Trophoblast cell (in vitro differentiated cells and primary cell): ENCODE data around the gene PIK3IP1.

Experiments used
- DNase-seq, 2 donors: peaks; one replicate each; pipeline ENCODE4 v3.0.0-alpha.2; 2016
- H2AFZ ChIP-seq: 2 replicates; pipeline ENCODE4 v1.6.1; 2013; ENCODE audit warnings: low read length, moderate library complexity, mild to moderate bottlenecking; ENCODE audit not compliant: insufficient read depth, poor library complexity
- H2AK5ac ChIP-seq: 2 replicates; pipeline ENCODE4 v1.6.1; 2013; ENCODE audit warnings: mild to moderate bottlenecking, low read length
- H2BK120ac ChIP-seq: 2 replicates; pipeline ENCODE4 v1.6.1; 2013; ENCODE audit warnings: low read length, mild to moderate bottlenecking, moderate library complexity; ENCODE audit not compliant: insufficient read depth, poor library complexity
- H2BK12ac ChIP-seq: 2 replicates; pipeline ENCODE4 v1.6.1; 2013; ENCODE audit warnings: mild to moderate bottlenecking, low read length, moderate library complexity
- H2BK5ac ChIP-seq: 2 replicates; pipeline ENCODE4 v1.6.1; 2013; ENCODE audit warnings: low read length, low read depth, moderate library complexity, mild to moderate bottlenecking; ENCODE audit not compliant: poor library complexity
- H3K14ac ChIP-seq: 2 replicates; pipeline ENCODE4 v1.6.1; 2013; ENCODE audit warnings: mild to moderate bottlenecking, low read length
- H3K18ac ChIP-seq: 2 replicates; pipeline ENCODE4 v1.6.1; 2013; ENCODE audit warnings: mild to moderate bottlenecking, low read length
- H3K23ac ChIP-seq: 2 replicates; pipeline ENCODE4 v1.6.1; 2013; ENCODE audit warnings: low read length
- H3K27ac ChIP-seq: 2 replicates; pipeline ENCODE4 v1.5.1; 2013; ENCODE audit warnings: low read depth, mild to moderate bottlenecking, inconsistent platforms, low read length, moderate library complexity
- H3K27me3 ChIP-seq: 2 replicates; pipeline ENCODE4 v1.6.1; 2013; ENCODE audit warnings: inconsistent platforms, mild to moderate bottlenecking, low read length, moderate library complexity; ENCODE audit not compliant: insufficient read depth
- H3K36me3 ChIP-seq, 2 experiments: 1 replicate in 1 of 2; 2 replicates in 1 of 2; pipeline ENCODE4 v1.6.1; 2013; ENCODE audit warnings: low read length in 2 of 2, mild to moderate bottlenecking in 2 of 2, moderate library complexity in 1 of 2; ENCODE audit not compliant: insufficient read depth in 2 of 2, control insufficient read depth in 1 of 2
- H3K4ac ChIP-seq: 2 replicates; pipeline ENCODE4 v1.6.1; 2013; ENCODE audit warnings: low read depth, mild to moderate bottlenecking, low read length, moderate library complexity
- H3K4me1 ChIP-seq, 2 experiments: 1 replicate in 1 of 2; 2 replicates in 1 of 2; pipeline ENCODE4 v1.6.1; 2013; ENCODE audit warnings: low read length in 2 of 2, mild to moderate bottlenecking in 2 of 2, moderate library complexity in 1 of 2; ENCODE audit not compliant: insufficient read depth in 2 of 2, control insufficient read depth in 1 of 2
- H3K4me2 ChIP-seq: 2 replicates; pipeline ENCODE4 v1.6.1; 2013; ENCODE audit warnings: inconsistent platforms, mild to moderate bottlenecking, low read length, moderate library complexity
- H3K4me3 ChIP-seq: 2 replicates; pipeline ENCODE4 v1.5.1; 2013; ENCODE audit warnings: mild to moderate bottlenecking, low read depth, low read length, inconsistent platforms
- H3K79me1 ChIP-seq: one replicate; pipeline ENCODE4 v1.6.1; 2013; ENCODE audit warnings: low read length
- H3K79me2 ChIP-seq: 2 replicates; pipeline ENCODE4 v1.6.1; 2013; ENCODE audit warnings: low read length, mild to moderate bottlenecking; ENCODE audit not compliant: control insufficient read depth, insufficient read depth, poor library complexity
- H3K9ac ChIP-seq: 2 replicates; pipeline ENCODE4 v1.6.1; 2013; ENCODE audit warnings: mild to moderate bottlenecking, low read length
- H3K9me3 ChIP-seq: 2 replicates; pipeline ENCODE4 v1.6.1; 2013; ENCODE audit warnings: low read depth, mild to moderate bottlenecking, control low read depth, inconsistent platforms, low read length; ENCODE audit not compliant: insufficient read depth
- H4K12ac ChIP-seq: 2 replicates; pipeline ENCODE4 v1.6.1; 2013; ENCODE audit warnings: low read depth, mild to moderate bottlenecking, low read length, moderate library complexity
- H4K8ac ChIP-seq: 2 replicates; pipeline ENCODE4 v1.6.1; 2013; ENCODE audit warnings: low read depth, mild to moderate bottlenecking, low read length, moderate library complexity
- H4K91ac ChIP-seq: one replicate; pipeline ENCODE4 v1.6.1; 2013; ENCODE audit warnings: low read depth, mild to moderate bottlenecking, low read length, moderate library complexity
- WGBS: extraction: QIAGEN DNeasy Blood & Tissue Kit; methylation state at CpG from one replicate; pipeline ENCODE4 v1.1.7; 2013; ENCODE audit warnings: missing lambda C conversion rate; ENCODE audit not compliant: insufficient read length, insufficient coverage; ENCODE audit errors: extremely low coverage; 5-methylcytosine and 5-hydroxymethylcytosine counted together

Gene PIK3IP1

DNA sequence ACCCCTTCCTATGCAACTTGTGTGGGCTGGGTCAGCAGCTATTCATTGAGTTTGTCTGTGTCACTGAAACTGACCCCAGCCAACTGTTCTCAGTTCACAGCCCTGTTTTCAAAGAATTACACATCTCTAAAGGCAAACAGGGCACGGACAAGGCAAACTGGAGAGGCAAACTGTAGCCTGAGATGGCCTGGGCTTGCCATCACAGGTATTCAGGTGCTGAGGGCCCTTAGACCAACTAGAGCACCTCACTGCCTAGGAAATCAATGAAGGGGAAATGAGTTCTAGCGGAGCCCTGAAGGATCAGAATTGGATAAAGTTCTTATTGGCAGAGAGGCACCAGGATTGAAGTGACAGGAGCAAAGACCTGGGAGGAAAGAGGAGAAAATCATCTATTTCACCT, 24.0 kb downstream of the PIK3IP1 start:
- no peak overlapping the region for H2AFZ ChIP-seq
- no CpG with 5 or more reads among the region's 2 CpGs for WGBS

DNA sequence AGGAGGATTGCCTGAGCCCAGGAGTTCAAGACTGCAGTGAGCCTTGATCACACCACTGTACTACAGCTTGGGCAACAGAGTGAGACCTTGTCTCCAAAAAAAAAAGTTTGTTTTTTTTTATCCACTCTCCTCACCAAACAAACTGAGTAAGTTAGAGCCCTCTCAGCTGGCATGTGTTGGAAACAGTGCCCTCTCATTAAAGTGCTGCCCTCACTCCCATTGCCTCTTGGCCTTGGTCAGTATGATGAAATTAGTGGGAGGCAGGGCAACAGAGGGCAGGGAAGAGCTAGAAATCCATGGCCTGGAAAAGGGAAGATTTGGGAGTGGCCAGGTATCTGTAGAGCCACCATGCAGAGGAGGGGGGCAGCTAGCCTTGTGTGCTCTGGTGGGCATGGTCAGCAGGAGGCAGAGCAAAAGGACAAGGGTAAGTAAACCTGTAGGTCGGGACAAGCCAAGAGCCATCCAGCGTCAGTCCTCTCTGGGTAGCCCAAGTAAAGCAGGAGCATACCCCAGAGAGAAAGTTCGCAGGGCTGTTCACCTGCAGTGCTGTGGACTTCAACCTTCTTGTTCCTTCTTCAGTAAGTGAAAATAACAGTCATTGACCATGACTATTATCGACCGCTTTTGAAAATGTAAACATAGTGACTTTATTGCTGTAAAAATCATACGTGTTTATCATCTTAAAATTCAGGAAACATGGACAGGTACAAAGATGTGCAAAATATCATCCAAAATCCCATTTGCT, 28.2 kb downstream of the PIK3IP1 start:
- Histone ChIP-seq H3K23ac (no peak overlapping the region), H3K9me3 (peaks cover 2% of the 10 kb centered on the region), H4K8ac (no peak overlapping the region), H4K12ac (no peak overlapping the region), H3K4ac (no peak overlapping the region), H3K14ac (no peak overlapping the region), H3K18ac (peak overlapping the region; percentile 37), H2BK5ac (no peak overlapping the region), H3K4me2 (no peak overlapping the region), H3K27me3 (no peaks in the 10 kb centered on the region), H2AFZ (no peak overlapping the region), H3K4me3 (no peak overlapping the region), H3K4me1 (no peaks in the 10 kb centered on the region), H3K9ac (no peak overlapping the region), H3K36me3 (peaks cover 59 to 80% of the 10 kb centered on the region in 2 experiments), H2BK120ac (no peak overlapping the region), H3K27ac (no peak overlapping the region), H2BK12ac (no peak overlapping the region), H4K91ac (no peak overlapping the region), H3K79me2 (no peaks in the 10 kb centered on the region), H2AK5ac (no peak overlapping the region), H3K79me1 (no peaks in the 10 kb centered on the region)
- WGBS, result no CpG with 5 or more reads among the region's 6 CpGs
- DNase-seq, result no peak

More for the DNA sequence above, 24.0 kb downstream of the PIK3IP1 start:
- H3K79me1 ChIP-seq, result peaks cover 21% of the 10 kb centered on the region
- H3K27me3 ChIP-seq, result no peaks in the 10 kb centered on the region
- no peak overlapping the region for H3K23ac ChIP-seq
- H3K4me2 ChIP-seq, result no peak overlapping the region
- no peak overlapping the region for H4K91ac ChIP-seq
- no peak overlapping the region for H3K4ac ChIP-seq
- H3K79me2 ChIP-seq, result peaks cover 6% of the 10 kb centered on the region
- DNase-seq, result no peak
- H3K9ac ChIP-seq, result no peak overlapping the region
- H3K4me3 ChIP-seq, result no peak overlapping the region
- peaks cover 2% of the 10 kb centered on the region for H3K9me3 ChIP-seq
- H2BK12ac ChIP-seq, result no peak overlapping the region
- H3K4me1 ChIP-seq, result peaks cover 25% of the 10 kb centered on the region in 2 experiments
- H2AK5ac ChIP-seq, result no peak overlapping the region
- no peak overlapping the region for H2BK5ac ChIP-seq
- H4K12ac ChIP-seq, result no peak overlapping the region
- no peak overlapping the region for H2BK120ac ChIP-seq
- no peak overlapping the region for H3K27ac ChIP-seq
- H4K8ac ChIP-seq, result no peak overlapping the region
- H3K18ac ChIP-seq, result no peak overlapping the region
- peaks cover 65 to 71% of the 10 kb centered on the region in 2 experiments for H3K36me3 ChIP-seq
- no peak overlapping the region for H3K14ac ChIP-seq

DNA sequence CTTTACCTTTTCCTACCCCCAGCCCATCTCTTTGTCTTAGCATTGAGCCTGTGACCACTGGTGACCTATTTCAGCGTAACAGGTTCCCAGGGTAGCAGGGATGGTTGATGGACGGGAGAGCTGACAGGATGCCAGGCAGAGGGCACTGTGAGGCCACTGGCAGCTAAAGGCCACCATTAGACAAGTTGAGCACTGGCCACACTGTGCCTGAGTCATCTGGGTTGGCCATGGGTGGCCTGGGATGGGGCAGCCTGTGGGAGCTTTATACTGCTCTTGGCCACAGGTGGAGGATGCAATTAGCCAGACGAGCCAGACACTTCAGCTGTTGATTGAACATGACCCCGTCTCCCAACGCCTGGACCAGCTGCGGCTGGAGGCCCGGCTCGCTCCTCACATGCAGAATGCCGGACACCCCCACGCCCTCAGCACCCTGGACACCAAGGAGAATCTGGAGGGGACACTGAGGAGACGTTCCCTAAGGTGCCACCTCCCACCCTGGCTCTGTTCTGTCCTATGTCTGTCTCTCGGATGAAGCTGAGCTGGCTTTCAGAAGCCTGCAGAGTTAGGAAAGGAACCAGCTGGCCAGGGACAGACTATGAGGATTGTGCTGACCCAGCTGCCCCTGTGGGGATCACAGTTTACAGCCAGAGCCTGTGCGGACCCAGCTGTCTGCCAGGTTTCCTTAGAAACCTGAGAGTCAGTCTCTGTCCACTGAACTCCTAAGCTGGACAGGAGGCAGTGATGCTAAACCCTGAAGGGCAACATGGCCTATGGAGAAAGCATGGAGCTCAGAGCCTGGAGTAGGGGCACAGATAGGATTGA, 29.8 kb downstream of the PIK3IP1 start:
- Histone ChIP-seq H3K79me2 (no peaks in the 10 kb centered on the region), H3K36me3 (peaks cover 56 to 80% of the 10 kb centered on the region in 2 experiments), H2AK5ac (no peak overlapping the region), H2BK12ac (no peak overlapping the region), H3K4me1 (no peaks in the 10 kb centered on the region), H3K9me3 (peaks cover 2% of the 10 kb centered on the region), H3K23ac (no peak overlapping the region), H3K9ac (no peak overlapping the region), H2AFZ (no peak overlapping the region), H3K27ac (no peak overlapping the region), H3K79me1 (no peaks in the 10 kb centered on the region), H2BK120ac (no peak overlapping the region), H3K4ac (no peak overlapping the region), H3K4me3 (no peak overlapping the region), H3K18ac (no peak overlapping the region), H4K91ac (no peak overlapping the region), H3K4me2 (no peak overlapping the region), H3K27me3 (no peaks in the 10 kb centered on the region), H2BK5ac (no peak overlapping the region), H3K14ac (no peak overlapping the region), H4K8ac (no peak overlapping the region), H4K12ac (no peak overlapping the region)
- WGBS, result no CpG with 5 or more reads among the region's 13 CpGs
- no peak for DNase-seq

DNA sequence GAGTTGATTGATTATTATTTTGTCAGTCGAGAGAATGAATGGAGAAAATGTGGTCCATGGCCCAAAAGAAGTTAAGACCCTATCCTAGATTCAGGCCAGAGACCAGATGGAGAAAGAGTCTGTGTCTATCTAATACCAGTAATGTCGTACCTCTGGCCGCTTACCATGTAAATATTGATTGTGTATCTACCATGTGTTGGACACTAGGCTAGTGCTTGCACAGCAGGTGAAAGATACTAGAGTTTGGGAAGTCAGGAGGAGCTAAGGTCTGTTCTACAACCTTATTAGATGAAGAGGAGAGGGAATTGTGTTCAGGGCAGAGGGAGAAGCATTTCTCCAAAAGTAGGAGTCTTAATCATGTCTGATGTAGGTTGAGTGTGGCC, 31.8 kb downstream of the PIK3IP1 start:
- no peak overlapping the region for H2BK120ac ChIP-seq
- H2BK5ac ChIP-seq, result no peak overlapping the region
- H3K4me3 ChIP-seq, result no peak overlapping the region
- H3K4me1 ChIP-seq, result no peaks in the 10 kb centered on the region
- no peak overlapping the region for H2AFZ ChIP-seq
- H3K27ac ChIP-seq, result no peak overlapping the region
- no peak overlapping the region for H4K91ac ChIP-seq
- H2AK5ac ChIP-seq, result no peak overlapping the region
- H3K4ac ChIP-seq, result no peak overlapping the region
- WGBS, result no CpG with 5 or more reads among the region's 3 CpGs
- no peak overlapping the region for H4K12ac ChIP-seq
- H2BK12ac ChIP-seq, result no peak overlapping the region
- H3K9me3 ChIP-seq, result peaks cover 2% of the 10 kb centered on the region
- H3K79me1 ChIP-seq, result no peaks in the 10 kb centered on the region
- H3K27me3 ChIP-seq, result no peaks in the 10 kb centered on the region
- H3K79me2 ChIP-seq, result peaks cover 3% of the 10 kb centered on the region
- H4K8ac ChIP-seq, result no peak overlapping the region
- H3K18ac ChIP-seq, result no peak overlapping the region
- no peak overlapping the region for H3K14ac ChIP-seq
- H3K23ac ChIP-seq, result no peak overlapping the region
- no peak overlapping the region for H3K4me2 ChIP-seq
- DNase-seq, result no peak
- H3K9ac ChIP-seq, result no peak overlapping the region
- peaks cover 41 to 64% of the 10 kb centered on the region in 2 experiments for H3K36me3 ChIP-seq
